DLD1 (cell line): ENCODE measurements around the gene TMEM100.
"Not testable (repeated sequence)": the region's sequence is repeated elsewhere in the genome, so short reads cannot be mapped to it uniquely, and the experiment has no call there.

Experiments
- in situ Hi-C: cut with HindIII; loops from 2 replicates; pipeline ENCODE4 v1.10.0; 2017; ENCODE audit warnings: low sequenced_read_pairs

Gene TMEM100

DNA sequence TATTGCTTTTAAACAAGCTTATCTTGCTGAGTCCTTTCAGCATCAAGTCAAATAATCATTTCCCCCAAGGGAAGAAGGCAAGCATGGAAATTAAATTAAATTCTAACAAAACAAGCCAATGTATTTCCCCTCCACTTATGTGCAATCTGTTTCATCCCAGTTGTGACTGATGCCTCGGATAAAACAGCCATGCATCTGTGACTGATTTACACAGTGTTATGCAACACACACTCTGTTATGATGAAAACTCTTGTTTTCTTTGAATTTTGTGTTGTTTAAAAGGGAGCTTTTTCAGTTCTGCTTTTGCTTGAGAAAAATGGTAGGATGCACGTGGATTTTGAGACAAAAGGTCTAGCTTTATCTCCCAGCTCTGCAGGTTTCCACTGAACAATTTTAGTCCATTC lies 32.6 kb downstream of the TMEM100 start:
- in situ Hi-C loops, result no loop called here

DNA sequence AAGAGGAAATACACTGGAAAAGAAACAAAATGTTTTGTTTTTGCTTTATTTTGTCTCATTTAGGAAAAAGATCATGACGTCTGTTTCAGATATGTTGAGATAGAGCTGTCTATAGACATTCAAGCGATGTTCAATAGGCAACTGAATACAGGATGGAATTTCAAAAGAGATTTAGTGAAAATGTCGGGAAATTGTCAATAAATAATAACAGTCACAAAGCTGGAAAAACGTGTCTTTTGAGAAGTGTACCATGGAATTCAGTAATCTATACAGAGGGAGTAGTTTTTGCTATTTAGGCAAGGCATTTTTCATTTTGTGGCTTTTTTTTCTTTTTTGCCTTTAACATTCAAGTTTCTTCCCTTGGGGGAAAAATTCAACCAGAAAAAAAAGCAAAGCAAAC lies 33.0 kb downstream of the TMEM100 start:
- in situ Hi-C loops, result no loop called here

DNA sequence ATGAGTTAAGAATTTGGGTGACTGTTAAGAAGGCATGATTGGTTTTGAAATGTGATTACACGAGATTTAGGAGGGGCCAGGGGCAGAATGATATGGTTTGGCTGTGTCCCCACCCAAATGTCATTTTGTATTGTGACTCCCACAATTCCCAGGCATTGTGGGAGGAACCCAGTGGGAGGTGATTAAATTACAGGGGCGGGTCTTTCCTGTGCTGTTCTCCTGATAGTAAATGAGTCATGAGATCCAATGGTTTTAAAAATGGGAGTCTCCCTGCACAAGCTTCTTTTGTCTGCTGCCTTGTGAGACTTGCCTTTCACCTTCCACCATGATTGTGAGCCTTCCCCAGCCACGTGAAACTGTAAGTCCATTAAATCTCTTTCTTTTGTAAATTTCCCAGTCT lies 34.6 kb downstream of the TMEM100 start:
- in situ Hi-C loops, result no loop called here

DNA sequence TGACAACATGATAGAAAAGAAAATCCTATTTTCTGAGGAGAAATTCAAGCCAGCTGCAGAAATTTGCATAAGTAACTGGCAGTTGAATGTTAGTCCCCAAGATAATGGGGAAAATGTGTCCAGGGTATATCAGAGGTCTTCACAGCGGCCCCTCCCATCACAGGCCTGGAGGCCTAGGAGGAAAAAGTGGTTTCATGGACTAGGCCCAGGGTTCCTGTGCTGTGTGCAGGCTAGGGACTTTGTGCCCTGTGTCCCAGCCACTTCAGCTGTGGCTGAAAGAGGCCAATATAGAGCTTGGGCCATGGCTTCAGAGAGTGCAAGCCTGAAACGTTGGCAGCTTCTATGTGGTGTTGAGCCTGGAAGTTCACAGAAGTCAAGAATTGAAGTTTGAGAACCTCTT lies 35.6 kb downstream of the TMEM100 start:
- in situ Hi-C loops, result no loop called here

DNA sequence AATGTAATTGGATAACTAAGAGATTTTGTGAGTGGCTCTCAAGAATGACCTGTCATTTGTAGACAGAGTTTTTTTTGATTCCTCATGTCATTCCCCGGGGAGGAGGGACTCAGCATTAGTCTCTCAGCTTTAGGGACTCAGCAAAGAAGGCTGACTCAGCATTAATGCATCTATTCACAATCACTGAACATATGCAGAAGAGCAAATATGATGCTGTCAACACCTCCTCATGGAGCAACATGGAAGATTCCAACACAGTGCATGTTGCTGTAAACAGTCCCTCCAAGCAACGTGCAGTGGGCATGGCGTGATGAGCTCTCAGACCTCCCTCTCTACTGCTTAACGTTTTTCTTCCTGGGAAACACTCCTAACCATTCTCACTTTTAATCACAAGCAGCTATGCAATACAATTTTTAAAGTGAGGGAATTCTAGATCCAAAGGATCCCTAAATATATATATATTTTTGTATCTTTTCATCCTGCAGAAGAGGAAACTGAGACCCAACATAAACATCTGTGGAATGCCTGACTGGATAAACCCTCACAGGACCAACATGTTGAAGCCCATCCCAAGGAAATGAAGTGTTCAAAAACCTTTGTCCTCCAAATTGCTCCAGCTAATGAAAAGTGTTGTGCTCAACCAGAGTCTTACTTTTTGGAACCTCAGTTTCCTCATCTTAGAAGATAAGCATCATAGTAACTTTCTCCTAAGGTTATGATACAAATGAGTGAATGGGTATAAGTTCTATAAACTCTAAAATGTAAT lies 38.9 kb downstream of the TMEM100 start:
- in situ Hi-C loops, result no loop called here

DNA sequence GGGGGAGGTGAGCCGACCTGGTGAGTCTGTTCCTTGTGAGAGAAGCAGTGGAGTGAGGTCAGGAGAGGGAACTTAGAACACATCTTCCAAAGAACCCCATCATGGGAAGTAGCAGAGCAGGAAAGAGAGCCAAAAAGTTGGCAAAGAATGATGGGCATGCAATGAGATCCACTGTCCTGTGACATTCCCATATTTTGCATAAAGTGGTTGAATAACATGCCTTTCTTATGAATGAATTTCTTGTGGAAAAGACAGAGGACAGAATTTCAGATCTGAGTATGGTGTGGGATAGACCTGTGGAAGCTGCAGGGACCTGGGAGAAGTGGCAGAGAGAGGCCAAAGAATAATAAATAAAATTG lies 41.3 kb downstream of the TMEM100 start:
- in situ Hi-C loops, result no loop called here

DNA sequence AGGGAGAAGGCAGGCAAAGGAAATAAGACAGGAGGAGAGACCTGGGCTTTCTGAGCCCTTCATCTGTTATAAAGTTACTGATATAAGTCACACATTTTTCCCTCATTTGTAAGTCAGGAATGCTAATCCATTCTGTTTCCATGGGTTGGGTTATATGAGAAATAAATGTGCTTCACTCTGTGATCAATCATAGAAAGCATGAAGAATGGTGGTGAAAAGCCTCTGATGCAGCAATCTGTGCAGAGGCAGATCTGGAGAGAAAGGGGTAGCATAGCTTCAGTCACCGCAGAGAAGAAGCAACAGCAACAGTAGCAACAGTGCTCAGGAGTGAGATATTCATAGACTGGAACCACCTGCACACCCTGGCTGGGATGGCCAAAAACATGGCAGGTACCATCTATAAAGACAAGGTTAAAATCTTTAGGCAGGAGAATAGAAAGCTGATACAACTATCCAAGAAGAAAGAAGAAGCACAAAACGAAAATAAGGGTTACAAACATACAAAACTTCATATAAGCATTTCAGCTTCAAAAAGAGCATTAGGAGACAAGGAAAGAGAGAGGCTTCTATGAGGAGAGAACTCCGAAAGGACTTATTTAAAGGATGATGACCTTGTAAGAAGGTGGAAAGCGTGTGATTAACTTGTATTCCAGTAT lies 41.9 kb downstream of the TMEM100 start:
- in situ Hi-C loops, result no loop called here

DNA sequence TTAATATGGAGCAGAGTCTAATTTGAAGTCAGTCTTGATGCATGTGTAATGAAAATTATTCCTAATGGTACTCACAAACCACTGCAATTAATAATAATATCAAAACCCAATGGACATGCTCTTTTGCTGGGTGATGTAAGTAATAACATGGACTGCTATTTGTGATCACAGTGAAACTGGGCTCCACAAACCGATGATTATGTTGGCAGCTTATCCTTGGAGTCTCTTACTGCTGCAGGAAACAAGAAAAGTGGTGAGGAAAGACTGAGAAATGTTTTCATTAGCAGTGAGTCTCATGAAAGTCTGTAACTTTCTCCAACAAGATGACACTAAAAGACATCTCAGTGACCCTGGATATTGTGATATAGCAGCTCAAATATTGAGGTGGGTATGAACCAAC lies 45.2 kb downstream of the TMEM100 start:
- in situ Hi-C loops, result no loop called here

DNA sequence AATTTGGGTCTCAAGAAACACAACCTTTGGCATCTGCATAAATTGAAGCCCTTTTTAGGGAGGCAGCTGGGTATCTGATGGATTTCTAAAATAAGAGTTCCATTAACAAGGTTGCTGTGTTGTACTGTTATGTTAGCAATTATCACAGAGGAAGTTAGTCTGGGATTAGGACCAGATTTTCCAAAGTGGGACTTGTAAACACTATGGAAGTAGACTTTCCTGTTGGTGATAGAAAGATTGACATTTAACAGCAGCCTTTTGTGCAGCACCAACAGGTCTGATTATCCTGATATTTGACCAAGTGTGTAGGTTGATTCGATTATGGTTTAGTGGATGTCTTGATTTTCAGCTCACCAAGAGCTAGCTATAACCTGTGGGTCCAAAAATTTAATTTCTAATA lies 46.4 kb downstream of the TMEM100 start:
- in situ Hi-C loops, result no loop called here

DNA sequence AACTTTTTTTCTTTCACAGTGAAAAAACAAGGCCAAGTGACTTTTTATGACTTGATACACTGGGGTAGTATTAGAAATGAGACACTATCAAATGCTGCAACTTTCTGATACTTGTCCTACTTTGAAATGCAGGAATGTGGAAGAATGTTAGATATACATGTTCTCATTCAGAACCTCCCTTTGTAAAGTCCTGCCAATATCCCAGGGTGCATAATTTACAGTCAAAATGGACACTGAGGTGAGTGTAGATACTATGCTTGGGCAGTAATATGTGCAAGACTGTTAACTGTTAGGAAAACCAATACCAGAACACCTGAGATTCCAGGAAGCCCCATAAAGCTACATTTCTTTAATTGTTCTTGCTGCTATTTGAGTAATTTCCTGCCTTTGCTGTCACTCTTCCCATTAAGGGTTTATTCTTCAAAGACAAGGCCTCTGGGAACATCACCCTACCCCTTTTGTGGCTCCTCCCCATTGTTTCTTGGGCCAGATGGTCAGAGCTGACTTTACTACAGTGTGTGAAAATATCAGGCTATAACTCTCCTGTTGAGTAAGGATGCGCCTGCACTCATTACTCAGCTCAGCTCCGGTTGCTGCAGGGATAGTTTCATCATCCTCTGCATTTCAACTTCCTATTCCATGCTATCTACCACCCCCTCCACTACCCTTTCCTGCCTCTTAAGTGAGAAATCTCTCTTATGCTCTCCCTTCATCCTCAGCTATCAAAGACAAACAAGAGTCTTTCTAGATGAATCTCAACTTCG lies 48.7 kb downstream of the TMEM100 start:
- in situ Hi-C loops, result no loop called here

DNA sequence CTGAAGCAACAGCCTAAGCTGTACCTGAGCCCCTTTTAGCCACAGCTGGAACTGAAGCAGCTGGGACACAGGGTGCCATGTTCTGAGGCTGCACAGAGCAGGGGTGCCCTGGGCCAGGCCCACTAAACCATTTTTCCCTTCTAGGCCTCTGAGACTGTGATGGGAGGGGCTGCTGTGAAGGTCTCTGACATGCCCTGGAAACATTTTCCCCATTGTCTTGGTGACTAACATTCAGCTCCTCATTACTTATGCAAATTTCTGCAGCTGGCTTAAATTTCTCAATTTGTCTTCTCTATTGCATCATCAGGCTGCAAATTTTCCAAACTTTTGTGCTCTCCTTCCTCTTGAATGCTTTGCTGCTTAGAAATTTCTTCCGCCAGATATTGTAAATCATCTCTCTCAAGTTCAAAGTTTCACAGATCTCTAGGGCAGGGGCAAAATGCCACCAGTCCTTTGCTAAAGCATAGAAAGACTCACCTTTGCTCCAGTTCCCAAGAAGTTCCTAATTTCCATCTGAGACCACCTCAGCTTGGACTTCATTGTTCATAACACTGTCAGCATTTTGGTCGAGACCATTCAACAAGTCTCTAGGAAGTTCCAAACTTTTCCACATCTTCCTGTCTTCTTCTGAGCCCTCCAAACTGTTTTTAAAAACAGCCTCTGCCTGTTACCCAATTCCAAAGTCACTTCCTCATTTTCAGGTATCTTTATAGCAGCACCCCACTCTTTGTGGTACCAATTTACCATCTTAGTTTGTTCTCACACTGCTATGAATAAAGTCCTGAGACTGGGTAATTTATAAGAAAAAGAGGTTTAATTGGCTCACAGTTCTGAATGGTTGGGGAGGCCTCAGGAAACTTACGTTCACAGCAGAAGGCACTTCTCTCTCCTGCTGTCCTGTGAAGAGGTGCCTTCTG lies 49.8 kb downstream of the TMEM100 start:
- in situ Hi-C loops, result no loop called here

DNA sequence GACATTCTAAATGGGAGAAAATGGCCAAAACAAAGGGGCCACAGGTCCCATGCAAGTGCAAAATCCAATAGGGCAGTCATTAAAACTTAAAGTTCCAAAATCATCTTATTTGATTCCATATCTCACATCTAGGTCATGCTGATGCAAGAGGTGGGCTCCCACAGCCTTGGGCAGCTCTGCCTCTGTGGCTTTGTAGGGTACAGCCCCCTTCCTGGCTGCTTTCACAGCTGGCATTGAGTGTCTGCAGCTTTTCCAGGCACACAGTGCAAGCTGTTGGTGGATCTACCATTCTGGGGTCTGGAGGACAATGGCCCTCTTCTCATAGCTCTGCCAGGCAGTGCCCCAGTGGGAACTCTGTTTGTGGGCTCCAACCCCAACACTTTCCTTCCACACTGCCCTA lies 50.7 kb downstream of the TMEM100 start:
- in situ Hi-C loops, result not testable (repeated sequence)
